K562 (cell line): ENCODE results near the gene MAD1L1. TPM values are rescaled to one million over a fixed set of nuclear protein-coding genes. Genes with fewer than 3 reads are reported as not detected.
A peak's percentile ranks its signal among the peaks of the same experiment; 100 is the strongest.

ENCODE experiments used
- BRCA1 ChIP-seq, 2 experiments: fragments of 450-650 bp in 1 of 2; sonication (generic) in 1 of 2; formaldehyde crosslinking in 1 of 2; IDR thresholded peaks; 2 replicates each; pipeline versions ENCODE4 v1.5.0 to v1.6.1; 2017 to 2020; ENCODE audit warnings: mild to moderate bottlenecking in 1 of 2, missing genetic modification reagents in 1 of 2
- GTF2F1 ChIP-seq: IDR thresholded peaks from 2 replicates; pipeline ENCODE4 v1.6.1; 2011; ENCODE audit warnings: low read depth, low read length, improper control_type of control experiment
- HNRNPUL1 ChIP-seq: fragments of 200-400 bp; formaldehyde crosslinking; IDR thresholded peaks from 2 replicates; pipeline ENCODE4 v1.6.1; 2017; ENCODE audit warnings: low read length
- HOMEZ ChIP-seq: fragments of 250-450 bp; sonication (Bioruptor Pico); IDR thresholded peaks from 2 replicates; pipeline ENCODE4 v1.4.0; 2020; ENCODE audit warnings: mild to moderate bottlenecking, moderate library complexity
- MAFF ChIP-seq: IDR thresholded peaks from 2 replicates; pipeline ENCODE4 v1.6.1; 2012; ENCODE audit warnings: low read length, improper control_type of control experiment
- MEIS2 ChIP-seq: fragments of 450-650 bp; IDR thresholded peaks from 2 replicates; pipeline ENCODE4 v1.6.1; 2014; ENCODE audit warnings: mild to moderate bottlenecking; ENCODE audit not compliant: partially characterized antibody
- PRDM10 ChIP-seq: fragments of 450-650 bp; IDR thresholded peaks from 2 replicates; pipeline ENCODE4 v1.6.1; 2018; ENCODE audit not compliant: partially characterized antibody
- ZBTB33 ChIP-seq: sonication (generic); formaldehyde crosslinking; IDR thresholded peaks from 2 replicates; pipeline ENCODE4 v1.8.1; 2023; ENCODE audit warnings: mild to moderate bottlenecking, missing genetic modification reagents
- ZKSCAN1 ChIP-seq: fragments of 150-350 bp; IDR thresholded peaks from 2 replicates; pipeline ENCODE4 v1.6.1; 2016; ENCODE audit warnings: low read depth, low read length
- polyA plus RNA-seq, 8 experiments: library from polyadenylated mRNA; depleted of rRNA in 4 of 8; stranded (reverse) in 5 of 8; unstranded in 3 of 8; fragments of >200 nt; fragmentation: Nextera tagmentation in 2 of 8; fragmentation: Illumina TruSeq in 1 of 8; extraction: Ambion mirVana in 2 of 8; extraction: Trizol in 1 of 8; gene quantifications; 2 replicates each; pipeline versions ENCODE4 v1.2.1 to v1.2.3, GENCODE V29; 2011 to 2014; ENCODE audit warnings: inconsistent platforms in 1 of 8, missing spikeins in 1 of 8
- total RNA-seq, 7 experiments: library from RNA; depleted of rRNA in 6 of 7; stranded (reverse); fragments of >200 nt in 6 of 7; fragmentation: Illumina TruSeq in 2 of 7; extraction: Trizol in 2 of 7; gene quantifications; 2 replicates each; pipeline versions ENCODE4 v1.2.1 to v1.2.3, GENCODE V29; 2011 to 2021; ENCODE audit warnings: low replicate concordance in 1 of 7

Gene MAD1L1
- total and polyA plus RNA-seq, 9 of the 15 experiments (the other 6 are each of a cell fraction or from before 2014, with no cell fraction given), result 1.7 to 89.7 (median 18.0) TPM

- TF ChIP-seq PRDM10, result no peak
- TF ChIP-seq MAFF, result no peak
- no peak for TF ChIP-seq MEIS2
- no peak for TF ChIP-seq GTF2F1
- no peak for TF ChIP-seq BRCA1 (IDR thresholded peaks at IDR 0.05)
- no peak for TF ChIP-seq BRCA1 (CRISPR knock-in tag; IDR thresholded peaks at IDR 0.05)
- TF ChIP-seq ZBTB33 (CRISPR knock-in tag), result peak; percentile 68; the same call in 1 of the 2 replicates
- TF ChIP-seq ZKSCAN1, result no peak
- no peak for TF ChIP-seq HOMEZ (CRISPR knock-in tag)
- TF ChIP-seq HNRNPUL1, result no peak
- TF ChIP-seq, all 486 proteins: peak for 8
Measured at GRCh38 chr7:1852517-1853430, 380.0 kb downstream of the MAD1L1 start (continued).
